GM21515 (cell line): ENCODE results near the gene IRAK1BP1.
"Not testable (repeated sequence)": the region's sequence is repeated elsewhere in the genome, so short reads cannot be mapped to it uniquely, and the experiment has no call there.

Source experiments
- ATAC-seq: cut with Tn5 transposase; IDR thresholded peaks from one replicate; pipeline ENCODE4 v1.9.1; 2021; ENCODE audit not compliant: unreplicated experiment

IRAK1BP1 gene, protein sequence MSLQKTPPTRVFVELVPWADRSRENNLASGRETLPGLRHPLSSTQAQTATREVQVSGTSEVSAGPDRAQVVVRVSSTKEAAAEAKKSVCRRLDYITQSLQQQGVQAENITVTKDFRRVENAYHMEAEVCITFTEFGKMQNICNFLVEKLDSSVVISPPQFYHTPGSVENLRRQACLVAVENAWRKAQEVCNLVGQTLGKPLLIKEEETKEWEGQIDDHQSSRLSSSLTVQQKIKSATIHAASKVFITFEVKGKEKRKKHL

DNA sequence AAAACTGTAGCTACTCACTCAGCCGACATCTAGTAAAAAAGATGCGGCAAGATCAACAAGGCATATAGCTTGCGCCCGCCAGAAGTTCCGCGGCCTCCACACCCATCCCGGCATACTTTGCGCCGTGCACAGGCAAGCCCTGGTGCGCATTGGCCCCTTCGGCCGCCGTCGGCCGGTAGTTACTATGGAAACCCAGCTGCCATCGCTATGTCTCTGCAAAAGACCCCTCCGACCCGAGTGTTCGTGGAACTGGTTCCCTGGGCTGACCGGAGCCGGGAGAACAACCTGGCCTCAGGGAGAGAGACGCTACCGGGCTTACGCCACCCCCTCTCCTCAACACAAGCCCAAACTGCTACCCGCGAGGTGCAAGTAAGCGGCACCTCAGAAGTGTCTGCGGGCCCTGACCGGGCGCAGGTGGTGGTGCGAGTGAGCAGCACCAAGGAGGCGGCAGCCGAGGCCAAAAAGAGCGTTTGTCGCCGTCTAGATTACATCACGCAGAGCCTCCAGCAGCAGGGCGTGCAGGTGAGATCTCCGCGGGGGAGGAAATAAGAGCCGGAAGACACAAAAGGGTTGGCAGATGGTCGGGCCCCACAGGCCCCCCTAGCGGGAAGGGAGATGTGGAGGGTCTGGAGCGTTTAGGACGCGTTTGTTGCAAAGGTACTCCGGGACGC is at the start of gene IRAK1BP1:
TSS of gene IRAK1BP1 (plus strand) at position 182 of the 671 bp plus-strand sequence. CDS start at position 208, 26 bp downstream.
- ATAC-seq, result peak; percentile 98

DNA sequence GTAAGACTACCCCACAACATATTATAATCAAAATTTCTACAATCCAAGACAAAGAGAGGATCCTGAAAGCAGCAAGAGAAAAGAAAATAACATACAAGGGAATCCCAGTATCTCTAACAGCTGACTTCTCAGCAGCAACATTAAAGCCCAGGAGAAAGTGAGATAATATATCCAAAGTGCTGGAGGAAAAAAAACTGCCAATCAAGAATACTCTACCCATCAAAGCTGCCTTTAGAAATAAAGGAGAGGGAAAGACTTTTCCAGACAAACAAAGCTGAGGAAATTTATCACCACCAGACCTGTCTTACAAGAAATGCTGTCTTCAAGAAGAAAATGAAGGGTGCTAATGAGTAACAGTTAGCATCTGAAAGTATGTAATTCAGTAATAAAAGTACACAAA is 43.3 kb upstream of the IRAK1BP1 start:
- ATAC-seq, result no peak

DNA sequence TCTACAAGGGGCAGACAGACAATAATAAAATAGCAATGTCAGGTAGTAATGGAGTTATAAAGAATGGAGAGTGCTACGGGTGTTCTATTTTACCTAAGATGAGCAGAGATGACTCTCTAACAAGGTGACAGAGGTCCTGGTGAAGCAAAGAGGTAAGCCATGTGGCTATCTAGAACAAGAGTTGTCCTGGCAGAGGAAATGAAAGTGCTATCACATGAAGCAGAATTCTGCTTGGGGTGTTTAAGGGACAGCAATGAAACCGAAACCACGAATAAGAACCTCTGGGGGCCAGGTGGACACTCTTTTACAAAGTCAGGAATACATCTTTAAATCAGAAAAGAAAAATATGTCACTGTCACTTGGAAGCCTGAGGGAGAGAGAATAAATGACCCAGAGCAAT is 37.9 kb upstream of the IRAK1BP1 start:
- no peak for ATAC-seq

DNA sequence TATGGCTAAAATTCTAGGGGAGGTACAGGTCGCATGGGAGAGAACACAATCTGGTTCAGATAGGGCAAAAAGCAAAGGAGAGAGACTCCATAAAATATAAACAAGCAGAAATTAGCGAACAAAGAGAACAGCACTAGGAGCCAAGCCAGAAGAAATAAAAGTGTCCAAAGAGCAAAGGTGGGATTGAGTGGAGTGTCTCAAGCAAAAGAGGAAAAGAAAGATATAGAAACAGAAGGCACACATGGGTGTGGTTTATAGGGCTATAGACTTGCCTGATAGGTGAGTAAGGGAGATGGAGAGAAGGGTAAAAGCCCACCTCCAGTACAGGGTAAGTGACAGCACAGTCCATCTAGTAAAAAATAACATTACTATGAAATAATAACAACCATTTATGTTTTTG is 36.5 kb upstream of the IRAK1BP1 start:
- no peak for ATAC-seq

DNA sequence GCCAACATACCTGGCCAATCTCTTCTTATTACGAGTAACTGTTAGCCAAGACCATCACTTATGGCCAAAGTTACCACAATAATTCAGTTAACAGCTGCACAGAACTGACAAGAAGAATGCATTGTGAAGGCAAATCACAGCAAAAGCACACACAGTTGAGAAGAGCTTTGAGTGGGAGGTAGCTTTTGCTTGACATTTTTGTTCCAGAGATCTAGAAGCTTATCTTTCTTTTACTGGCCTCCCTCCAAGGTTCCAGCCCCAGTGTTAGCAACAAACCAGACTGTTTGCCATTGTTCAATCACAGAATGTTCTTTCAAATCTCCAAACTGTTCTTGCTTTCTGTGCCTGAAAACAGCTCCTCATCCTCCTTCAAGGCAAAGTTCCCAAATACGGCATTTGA is 35.9 kb upstream of the IRAK1BP1 start:
- no peak for ATAC-seq

DNA sequence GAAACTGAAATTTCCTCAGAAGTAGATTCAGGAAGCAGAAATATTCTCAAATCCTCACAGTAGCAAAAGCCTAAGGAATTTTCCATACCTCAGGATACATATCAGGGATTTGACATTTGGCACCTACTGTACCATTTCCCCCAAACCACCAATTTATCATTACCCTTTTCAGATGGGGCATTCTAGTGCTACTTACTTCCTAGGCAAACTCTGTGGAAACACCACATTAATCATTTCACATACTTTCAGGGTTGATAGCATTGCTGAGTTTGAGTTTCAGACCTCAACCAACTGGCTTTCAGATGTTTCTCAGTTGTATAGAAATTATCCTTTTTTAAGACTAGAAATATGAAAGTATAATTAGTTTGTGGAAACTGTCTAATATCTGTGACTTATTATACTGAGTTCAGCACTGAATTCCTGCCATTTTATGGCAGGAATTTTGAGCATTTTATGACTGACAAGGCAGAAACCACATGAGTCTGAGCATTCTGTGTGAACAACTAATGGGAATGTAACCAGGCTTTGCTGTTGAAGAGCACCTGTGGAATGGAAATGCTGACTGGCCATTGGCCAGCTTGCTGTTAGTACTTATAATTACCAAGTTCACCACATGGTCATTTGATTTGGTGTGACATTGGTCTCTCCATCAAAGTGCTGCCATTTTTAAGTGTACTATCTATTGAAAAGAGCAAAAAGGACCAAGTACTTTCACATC is 35.1 kb upstream of the IRAK1BP1 start:
- ATAC-seq, result no peak

DNA sequence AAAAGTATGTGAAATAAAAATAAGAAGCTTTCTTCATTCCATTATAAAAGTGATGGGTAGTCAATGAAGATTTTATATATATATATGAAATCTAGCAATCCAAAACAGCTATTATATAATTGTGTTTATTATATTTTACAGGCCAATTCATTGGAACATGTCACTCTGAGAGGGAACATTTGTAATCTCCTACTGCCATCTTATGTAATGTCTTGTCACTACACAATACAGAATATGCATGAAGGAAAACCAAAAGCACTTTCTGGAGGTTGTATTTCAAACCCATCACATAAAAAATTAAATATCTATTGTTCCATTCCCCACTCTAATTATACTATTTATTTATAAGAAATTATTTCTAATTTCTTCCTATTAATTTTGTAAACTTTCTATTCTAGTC is 31.5 kb upstream of the IRAK1BP1 start:
- no peak for ATAC-seq

DNA sequence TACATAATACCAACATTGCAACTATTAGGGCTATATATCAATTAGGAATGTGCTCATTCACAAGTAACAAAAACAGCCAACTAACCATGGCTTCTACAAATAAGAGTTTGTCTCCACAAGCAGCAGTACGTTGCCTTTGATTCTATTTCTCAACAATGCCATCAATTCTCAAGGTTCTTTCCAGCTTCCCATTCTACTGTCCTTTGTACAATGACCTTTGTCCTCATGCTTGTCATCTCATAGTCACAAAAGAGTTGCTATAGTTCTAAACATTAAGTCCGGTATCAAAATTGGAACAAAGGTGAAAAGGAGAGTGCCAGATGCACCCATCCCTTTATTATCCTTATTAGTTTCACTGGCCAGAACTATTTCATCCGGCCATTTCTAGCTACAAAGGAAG is 30.8 kb upstream of the IRAK1BP1 start:
- no peak for ATAC-seq

DNA sequence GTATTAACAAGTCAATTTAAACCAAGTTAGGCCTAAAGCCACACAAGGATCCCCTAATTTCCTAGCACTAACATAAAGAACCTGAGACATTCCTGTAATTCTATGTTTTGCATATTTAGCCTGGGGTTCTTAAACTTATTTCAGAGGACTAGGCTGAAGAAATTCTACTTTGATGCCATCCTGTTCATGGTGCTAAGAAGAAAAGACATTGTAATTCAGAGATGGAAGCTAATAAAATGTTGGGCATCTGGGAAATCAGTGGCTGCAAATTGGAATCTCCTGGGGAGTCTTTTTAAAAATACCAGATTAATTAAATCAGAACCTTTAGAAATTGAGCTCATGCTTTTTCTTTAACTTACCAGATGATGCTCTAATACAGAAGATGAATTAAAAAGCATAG is 26.2 kb upstream of the IRAK1BP1 start:
- ATAC-seq, result no peak

DNA sequence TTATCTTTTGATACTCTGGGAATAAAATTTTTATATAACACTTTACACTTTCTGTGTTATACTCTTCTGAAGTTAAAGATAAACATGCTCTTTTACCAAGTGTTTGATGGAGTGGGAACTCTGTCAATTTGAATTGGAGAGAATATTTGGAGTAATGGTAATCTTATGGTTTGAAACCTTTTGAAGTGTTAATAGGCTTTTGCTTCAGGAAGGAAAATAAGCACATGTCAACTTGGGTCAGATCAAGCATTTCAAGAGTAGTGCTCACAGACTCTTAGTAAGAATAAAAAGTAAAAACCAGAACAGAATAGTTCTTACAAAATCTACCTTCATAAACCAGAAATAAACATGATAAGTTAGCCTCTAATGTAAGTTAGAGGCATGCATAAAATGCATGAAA is 24.4 kb upstream of the IRAK1BP1 start:
- no peak for ATAC-seq

DNA sequence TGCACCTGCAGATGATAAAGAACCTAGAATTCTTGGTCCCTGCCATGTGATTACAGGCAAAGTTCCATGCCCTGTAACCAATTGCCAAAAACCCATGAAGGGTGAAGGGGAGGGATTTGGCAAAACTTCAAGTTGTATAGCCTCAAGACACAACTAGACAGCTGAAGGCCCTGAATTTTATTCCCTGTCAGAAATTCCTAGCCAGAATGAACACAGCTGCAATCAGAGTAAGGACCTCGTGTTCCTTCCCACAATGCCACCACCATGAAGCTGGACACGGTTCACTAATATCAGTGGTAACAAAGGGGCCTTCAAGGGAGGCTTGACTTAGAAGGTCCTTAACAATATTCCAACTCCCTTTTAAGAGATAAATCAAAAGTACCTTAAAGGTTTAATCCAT is 22.5 kb upstream of the IRAK1BP1 start:
- no peak for ATAC-seq

DNA sequence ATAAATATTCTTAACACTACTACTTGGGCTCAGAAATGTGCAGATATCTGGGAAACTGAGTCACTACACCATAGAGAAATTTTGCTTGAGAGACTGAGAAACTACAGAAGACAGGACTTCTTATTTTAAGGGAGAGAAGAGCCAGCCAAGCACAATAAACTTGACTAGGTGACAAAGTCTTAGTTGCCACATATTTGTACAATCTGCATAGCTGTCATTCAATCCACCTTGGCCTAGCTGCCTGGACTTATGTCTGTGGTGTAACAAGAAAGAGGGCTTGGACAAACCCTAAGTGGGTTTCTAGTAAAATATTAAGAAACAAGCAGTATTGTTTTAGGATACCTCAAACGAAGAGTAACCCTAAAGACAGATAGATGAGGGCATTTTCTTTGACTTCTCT is 21.8 kb upstream of the IRAK1BP1 start:
- ATAC-seq, result no peak

DNA sequence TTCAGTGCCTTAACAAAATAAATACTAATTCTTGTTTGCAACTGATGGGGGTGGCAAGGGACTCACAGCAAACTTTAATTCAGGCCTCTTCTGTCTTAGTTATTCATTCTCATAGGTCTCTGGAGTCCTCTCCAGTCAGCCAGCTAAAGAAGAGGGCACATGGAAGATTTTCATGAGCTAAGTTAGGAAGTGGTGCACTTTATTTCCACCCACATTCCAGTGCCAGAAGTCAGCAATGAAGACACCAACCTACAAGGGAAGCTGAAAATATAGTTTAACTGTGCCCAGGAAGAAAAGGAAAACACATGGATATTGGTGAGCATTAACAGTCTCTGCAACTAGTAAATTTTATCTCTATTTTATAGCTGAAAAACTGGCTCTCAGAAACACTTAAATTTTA is 16.7 kb upstream of the IRAK1BP1 start:
- ATAC-seq, result no peak

DNA sequence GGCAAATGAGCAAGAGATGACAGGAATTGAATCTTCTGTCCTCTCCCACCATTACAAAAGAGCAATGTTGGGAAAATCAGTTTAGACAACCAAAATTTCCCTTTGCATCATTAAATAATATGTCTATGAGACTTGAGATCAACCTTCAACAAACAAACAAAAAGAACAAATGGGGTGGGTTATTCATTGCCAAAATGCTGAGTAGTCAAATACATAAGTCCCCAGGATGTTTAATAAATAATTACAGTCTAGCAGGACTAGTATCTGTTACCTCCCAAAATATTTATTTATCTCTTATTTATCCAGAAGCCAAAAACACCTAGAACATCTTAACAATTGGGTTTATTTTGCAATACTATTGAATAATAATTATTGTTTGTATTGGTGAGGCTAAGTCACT is 16.2 kb upstream of the IRAK1BP1 start:
- no peak for ATAC-seq

DNA sequence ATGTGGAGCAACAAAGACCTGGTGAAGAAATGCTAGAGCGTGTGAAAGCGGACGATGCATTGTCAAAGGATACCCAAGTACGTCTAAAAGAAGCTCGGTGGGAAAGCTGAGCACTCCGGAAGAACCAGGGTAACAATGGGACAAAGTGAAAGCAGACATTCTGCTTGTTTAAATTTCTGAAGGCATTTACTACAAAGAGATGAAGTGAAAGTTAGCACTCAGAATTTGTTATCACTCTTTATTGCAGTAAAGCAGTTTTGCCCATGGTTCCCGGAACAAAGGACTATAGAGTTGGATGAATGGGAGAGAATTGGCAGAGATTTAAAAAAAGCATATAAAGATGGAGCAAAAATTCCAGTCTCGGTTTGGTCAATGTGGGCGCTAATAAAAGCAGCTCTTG is 12.8 kb upstream of the IRAK1BP1 start:
- no peak for ATAC-seq

DNA sequence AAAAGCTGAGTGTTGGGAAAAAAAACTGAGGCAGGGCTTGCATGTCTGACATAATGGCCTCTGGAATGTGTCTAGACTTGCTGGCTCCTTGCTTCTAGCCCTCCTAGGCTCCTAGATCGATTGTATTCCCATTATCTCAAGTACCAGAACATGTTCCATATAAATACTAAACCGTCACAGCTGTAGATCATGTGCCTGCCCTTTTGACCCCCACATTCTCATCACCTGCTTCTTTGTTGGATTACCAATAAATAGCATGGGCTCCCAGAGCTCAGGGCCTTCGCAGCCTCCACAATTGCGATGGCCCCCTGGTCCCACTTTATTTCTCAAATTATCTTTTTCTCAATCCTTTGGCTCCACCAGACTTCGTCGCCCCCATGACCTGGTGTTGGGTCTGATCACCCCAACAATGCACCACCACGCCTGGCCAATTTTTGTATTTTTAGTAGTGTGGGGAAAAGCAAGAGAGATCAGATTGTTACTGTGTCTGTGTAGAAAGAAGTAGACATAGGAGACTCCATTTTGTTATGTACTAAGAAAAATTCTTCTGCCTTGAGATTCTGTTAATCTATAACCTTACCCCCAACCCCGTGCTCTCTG is 8.9 kb upstream of the IRAK1BP1 start:
- ATAC-seq, result not testable (repeated sequence)

DNA sequence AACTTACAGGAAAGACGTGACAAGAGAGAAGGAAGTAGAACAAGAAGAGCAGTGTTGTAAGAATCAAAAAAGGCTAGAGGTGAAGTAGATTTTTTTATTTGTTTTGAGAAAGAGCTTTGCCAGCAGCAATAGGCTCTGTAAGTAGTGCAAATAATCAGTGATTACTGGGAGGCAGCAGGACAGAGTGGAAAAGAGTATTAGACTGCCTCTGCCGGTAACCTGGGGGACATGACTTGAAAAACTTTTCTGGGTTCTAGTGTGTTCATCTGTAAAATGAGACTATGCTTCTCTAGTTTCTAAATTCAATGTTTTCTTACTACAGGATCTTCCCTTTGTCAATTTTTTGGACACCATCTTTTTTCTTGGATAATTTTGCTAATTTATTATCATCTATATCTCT is 5.8 kb upstream of the IRAK1BP1 start:
- ATAC-seq, result no peak

DNA sequence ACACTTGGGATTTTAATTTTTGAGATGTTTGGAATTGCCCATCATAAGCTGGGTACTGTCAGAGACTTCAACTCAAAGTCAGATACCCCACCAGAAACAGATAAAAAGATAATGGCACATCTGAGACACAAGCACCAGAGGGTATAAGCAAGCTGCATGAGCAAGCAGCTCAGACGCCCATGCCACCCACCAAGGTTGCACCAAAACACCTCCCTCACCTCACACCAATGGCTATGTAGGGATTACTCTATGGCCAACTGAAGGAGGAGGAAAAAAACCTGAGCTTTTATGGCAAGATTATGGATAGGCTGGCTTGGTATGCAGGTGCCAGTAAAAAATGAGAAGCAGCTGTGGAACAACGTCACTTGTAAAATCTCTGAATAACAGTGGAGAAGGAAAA is 3.8 kb upstream of the IRAK1BP1 start:
- no peak for ATAC-seq

DNA sequence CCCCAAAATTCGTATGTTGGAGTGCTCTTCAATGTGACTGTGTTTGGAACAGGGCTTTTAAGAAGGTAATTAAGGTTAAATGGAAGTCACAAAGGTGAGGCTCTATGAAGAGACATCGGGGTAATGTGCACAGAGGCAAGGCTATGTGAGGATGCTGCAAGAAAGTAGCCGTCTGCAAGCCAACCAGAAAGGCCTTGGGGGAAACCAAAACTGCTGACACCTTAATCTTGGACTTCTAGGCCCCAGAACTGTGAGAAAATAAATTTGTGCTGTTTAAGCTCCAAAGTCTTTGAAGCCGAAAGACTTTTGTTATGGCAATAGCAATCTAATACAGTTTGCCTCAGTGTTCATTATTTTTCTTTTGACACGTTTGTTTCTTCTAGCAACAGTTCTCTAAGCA is 2.4 kb upstream of the IRAK1BP1 start:
- ATAC-seq, result no peak

DNA sequence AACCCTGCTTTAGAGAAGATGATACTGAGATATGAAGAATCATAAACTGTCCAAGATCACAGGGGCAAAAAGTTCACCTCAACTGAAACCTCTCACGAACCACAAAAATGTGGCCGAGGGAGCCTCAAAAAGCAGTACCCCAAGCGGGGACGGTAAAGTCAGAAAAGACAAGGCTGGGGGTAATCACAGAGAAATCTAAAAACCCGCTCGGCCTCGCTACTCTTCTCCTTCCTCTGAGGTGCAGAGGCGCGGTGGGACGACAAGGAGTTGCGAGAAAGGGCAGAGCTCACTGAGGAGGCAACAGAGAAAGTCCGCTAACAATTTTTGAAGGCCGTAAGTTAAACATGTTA is 356 bp upstream of the IRAK1BP1 start:
- peak; percentile 40 for ATAC-seq

DNA sequence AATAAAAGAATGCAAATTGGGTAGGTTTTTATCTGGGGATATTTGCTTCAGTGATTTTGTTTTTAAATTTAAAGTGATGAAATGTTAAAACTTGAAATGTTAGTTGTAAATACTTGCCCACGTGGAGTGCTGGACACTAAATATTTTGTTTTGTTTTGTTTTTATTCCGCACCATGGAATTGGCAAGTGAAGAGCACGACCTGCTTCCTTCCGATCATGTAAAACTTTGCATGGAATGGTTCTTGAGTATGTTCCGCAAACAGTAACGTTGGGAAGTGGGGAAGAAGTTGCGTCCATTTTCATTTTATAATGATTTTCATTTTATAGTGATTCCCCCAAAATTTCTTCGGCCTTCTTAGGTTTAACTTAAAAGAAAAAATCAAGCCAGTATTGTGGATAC is 765 bp downstream of the IRAK1BP1 start:
- no peak for ATAC-seq

DNA sequence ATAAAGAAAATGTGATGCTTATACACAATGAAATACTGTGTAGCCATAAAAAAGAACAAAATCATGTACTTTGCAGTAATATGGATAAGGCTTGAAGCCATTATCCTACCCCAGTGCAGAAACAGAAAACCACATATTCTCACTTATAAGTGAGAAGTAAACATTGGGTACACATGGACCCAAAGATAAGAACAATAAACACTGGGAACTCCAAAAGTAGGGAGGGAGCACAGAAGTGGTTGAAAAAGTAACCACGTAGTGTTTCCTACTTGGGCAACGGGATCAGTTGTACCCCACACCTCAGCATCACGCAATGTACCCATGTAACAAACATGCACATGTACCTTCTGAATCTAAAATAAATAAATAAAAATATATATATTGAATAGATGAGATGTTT is 8.2 kb downstream of the IRAK1BP1 start:
- no peak for ATAC-seq
